Neuronal stem cell (in vitro differentiated cells): ENCODE results near the gene AQP10.

ENCODE experiments used
- DNase-seq: peaks from one replicate; pipeline ENCODE4 v3.0.0-alpha.2; 2013; ENCODE audit warnings: low spot score
- H2AFZ ChIP-seq: one replicate; pipeline ENCODE4 v1.6.1; 2013; ENCODE audit warnings: mild to moderate bottlenecking, low read length, inconsistent platforms
- H2AK5ac ChIP-seq: 2 replicates; pipeline ENCODE4 v1.6.1; 2013; ENCODE audit warnings: low read depth, mild to moderate bottlenecking, inconsistent platforms, low read length, moderate library complexity, mixed read lengths
- H2BK120ac ChIP-seq: 2 replicates; pipeline ENCODE4 v1.6.1; 2013; ENCODE audit warnings: low read depth, mild to moderate bottlenecking, inconsistent platforms, low read length, moderate library complexity, mixed read lengths
- H2BK12ac ChIP-seq: one replicate; pipeline ENCODE4 v1.6.1; 2013; ENCODE audit warnings: low read length, inconsistent platforms
- H2BK15ac ChIP-seq: 2 replicates; pipeline ENCODE4 v1.6.1; 2013; ENCODE audit warnings: mild to moderate bottlenecking, low read length, inconsistent platforms, mixed read lengths
- H2BK5ac ChIP-seq: one replicate; pipeline ENCODE4 v1.6.1; 2013; ENCODE audit warnings: inconsistent platforms, mild to moderate bottlenecking, low read length, moderate library complexity
- H3K14ac ChIP-seq: one replicate; pipeline ENCODE4 v1.6.1; 2013; ENCODE audit warnings: low read length, inconsistent platforms
- H3K18ac ChIP-seq: 2 replicates; pipeline ENCODE4 v1.6.1; 2013; ENCODE audit warnings: low read length, inconsistent platforms
- H3K23ac ChIP-seq: 2 replicates; pipeline ENCODE4 v1.6.1; 2013; ENCODE audit warnings: low read depth, mild to moderate bottlenecking, mixed read lengths, low read length, inconsistent platforms; ENCODE audit not compliant: poor library complexity
- H3K27ac ChIP-seq: replicated peaks from 3 replicates; pipeline ENCODE4 v1.5.1; 2013; ENCODE audit warnings: low read length, inconsistent platforms
- H3K27me3 ChIP-seq, 3 experiments: 2 replicates each; pipeline ENCODE4 v1.6.1; 2013; ENCODE audit warnings: low read length in 3 of 3, mild to moderate bottlenecking in 2 of 3, inconsistent platforms in 1 of 3, low read depth in 1 of 3, mixed read lengths in 1 of 3, moderate library complexity in 1 of 3; ENCODE audit not compliant: control insufficient read depth in 3 of 3, insufficient read depth in 3 of 3
- H3K36me3 ChIP-seq, 2 donors: replicated peaks in 1 of 2; 2 replicates each; pipeline ENCODE4 v1.6.1; 2013; ENCODE audit warnings: low read length in 2 of 2; ENCODE audit not compliant: control insufficient read depth in 2 of 2, insufficient read depth in 2 of 2
- H3K4ac ChIP-seq: 2 replicates; pipeline ENCODE4 v1.6.1; 2013; ENCODE audit warnings: inconsistent platforms, mild to moderate bottlenecking, low read length, moderate library complexity
- H3K4me1 ChIP-seq, 2 donors: 1 replicate in 1 of 2; 2 replicates in 1 of 2; pipeline ENCODE4 v1.6.1; 2013; ENCODE audit warnings: low read length in 2 of 2, low read depth in 1 of 2; ENCODE audit not compliant: control insufficient read depth in 2 of 2, insufficient read depth in 1 of 2
- H3K4me2 ChIP-seq: one replicate; pipeline ENCODE4 v1.6.1; 2013; ENCODE audit warnings: mild to moderate bottlenecking, low read length, inconsistent platforms; ENCODE audit not compliant: insufficient read depth, poor library complexity, severe bottlenecking
- H3K4me3 ChIP-seq, 2 donors: 2 replicates each; pipeline ENCODE4 v1.5.1; 2013; ENCODE audit warnings: low read length in 2 of 2, mild to moderate bottlenecking in 2 of 2, inconsistent platforms in 1 of 2, moderate library complexity in 1 of 2
- H3K79me1 ChIP-seq: one replicate; pipeline ENCODE4 v1.6.1; 2013; ENCODE audit warnings: low read depth, mild to moderate bottlenecking, inconsistent platforms, low read length, moderate library complexity
- H3K9ac ChIP-seq: one replicate; pipeline ENCODE4 v1.6.1; 2013; ENCODE audit warnings: mild to moderate bottlenecking, low read depth, low read length, inconsistent platforms; ENCODE audit not compliant: poor library complexity
- H3K9me3 ChIP-seq, 2 donors: replicated peaks in 1 of 2; 2 replicates each; pipeline versions ENCODE3 to v1.6.1; 2013; ENCODE audit warnings: low read length in 2 of 2, mild to moderate bottlenecking in 2 of 2, inconsistent platforms in 1 of 2, low read depth in 1 of 2, mixed read lengths in 1 of 2, moderate library complexity in 1 of 2; ENCODE audit not compliant: control insufficient read depth in 2 of 2, insufficient read depth in 1 of 2
- H4K8ac ChIP-seq: one replicate; pipeline ENCODE4 v1.6.1; 2013; ENCODE audit warnings: low read depth, mild to moderate bottlenecking, inconsistent platforms, low read length, moderate library complexity
- H4K91ac ChIP-seq: one replicate; pipeline ENCODE4 v1.6.1; 2013; ENCODE audit warnings: low read length, low read depth, mild to moderate bottlenecking, inconsistent platforms; ENCODE audit not compliant: poor library complexity
- WGBS, 2 donors: extraction: QIAGEN DNeasy Blood & Tissue Kit; methylation state at CpG; one replicate each; pipeline ENCODE4 v1.1.7; 2013; ENCODE audit warnings: missing lambda C conversion rate in 2 of 2, mixed read lengths in 1 of 2; ENCODE audit not compliant: insufficient read length in 2 of 2, insufficient replicate concordance in 1 of 2; ENCODE audit errors: extremely low coverage in 2 of 2; 5-methylcytosine and 5-hydroxymethylcytosine counted together

The AQP10 gene

GRCh38 chr1:154350383-154350782 lies 29.5 kb downstream of the AQP10 start:
- Histone ChIP-seq H3K36me3 (peaks cover 32 to 40% of the 10 kb centered on the region in 2 donors), H4K91ac (no peak overlapping the region)

DNA sequence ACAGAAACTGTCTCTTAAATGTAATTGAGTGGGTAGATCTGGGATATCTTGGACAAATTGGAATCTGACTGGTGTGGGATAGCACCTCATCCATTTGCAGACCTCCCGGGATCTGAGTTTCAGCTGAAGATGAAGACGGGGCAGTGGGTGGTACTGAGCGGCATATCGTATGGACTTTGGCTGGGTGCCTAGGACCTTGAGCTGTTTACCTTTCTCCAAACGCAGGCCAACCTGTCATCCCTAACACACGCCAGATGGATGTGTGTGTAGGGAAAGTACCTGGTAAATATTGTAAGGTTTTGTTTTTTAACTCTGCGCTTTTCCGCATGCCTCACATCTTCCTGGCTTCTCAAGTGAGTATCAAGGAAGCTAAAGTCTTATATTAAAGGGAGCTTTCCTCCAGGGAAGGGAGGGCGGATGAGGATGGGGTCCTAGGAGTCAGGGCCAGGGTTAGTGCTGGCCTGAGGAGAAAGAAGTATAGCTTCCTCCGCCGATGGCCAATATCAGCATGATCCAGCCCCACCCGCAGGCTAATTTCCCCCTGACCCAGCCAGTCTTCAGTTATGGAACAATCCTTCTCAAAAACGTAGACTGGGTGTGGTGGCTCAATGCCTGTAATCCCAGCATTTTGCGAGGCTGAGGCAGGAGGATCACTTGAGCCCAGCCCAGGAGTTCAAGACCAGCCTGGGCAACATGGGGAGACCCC lies 30.6 kb downstream of the AQP10 start:
- no peak overlapping the region for H3K18ac ChIP-seq

More at GRCh38 chr1:154350383-154350782, 29.5 kb downstream of the AQP10 start:
- Histone ChIP-seq H3K4me1 (peaks cover 11 to 19% of the 10 kb centered on the region in 2 donors), H3K27ac (no peak overlapping the region), H4K8ac (no peak overlapping the region), H3K9ac (no peak overlapping the region), H2BK12ac (no peak overlapping the region), H3K18ac (no peak overlapping the region), H3K27me3 (peaks cover 0 to 16% (median 0%) of the 10 kb centered on the region in 3 experiments), H2AK5ac (no peak overlapping the region), H3K4me3 (no peak overlapping the region), H3K23ac (no peak overlapping the region), H2AFZ (no peak overlapping the region), H2BK15ac (no peak overlapping the region), H3K9me3 (peaks cover 0 to 2% of the 10 kb centered on the region in 2 donors), H3K4me2 (no peak overlapping the region), H3K4ac (no peak overlapping the region), H3K14ac (no peak overlapping the region), H3K79me1 (no peaks in the 10 kb centered on the region), H2BK5ac (no peak overlapping the region), H2BK120ac (no peak overlapping the region)
- no CpG with 5 or more reads among the region's 4 CpGs for WGBS, 2 donors
- DNase-seq: no peak

DNA sequence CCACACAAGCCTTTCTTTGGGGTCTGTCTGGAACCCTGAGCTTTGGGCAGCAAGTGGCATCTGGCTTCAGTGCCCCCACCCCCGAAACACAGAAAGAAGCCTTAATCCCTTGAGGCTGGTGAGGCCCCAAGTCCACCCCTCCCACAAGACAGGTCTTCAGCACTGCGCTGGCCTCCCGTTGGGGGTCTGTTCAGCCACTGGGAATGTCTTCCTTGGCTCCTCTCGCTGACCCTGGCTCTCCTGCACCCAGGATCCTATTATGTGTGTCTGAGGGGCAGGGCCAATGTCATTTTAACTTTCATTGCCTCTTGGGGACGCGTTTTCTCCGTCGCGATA lies 31.3 kb downstream of the AQP10 start:
- no peak overlapping the region for H2BK12ac ChIP-seq
- H3K4me3 ChIP-seq: peak overlapping the region in 1 of 2 donors; percentile 76
- peak overlapping the region; percentile 93 for H3K4me2 ChIP-seq
- no peak overlapping the region for H4K8ac ChIP-seq
- DNase-seq: no peak
- no peak overlapping the region for H2BK15ac ChIP-seq
- H4K91ac ChIP-seq: no peak overlapping the region
- peak overlapping the region; percentile 51 for H3K18ac ChIP-seq
- H3K27me3 ChIP-seq: peaks cover 0 to 16% (median 0%) of the 10 kb centered on the region in 3 experiments
- peak overlapping the region; percentile 88 for H2AFZ ChIP-seq
- H2AK5ac ChIP-seq: no peak overlapping the region
- H3K14ac ChIP-seq: no peak overlapping the region
- H3K9me3 ChIP-seq: no peaks in the 10 kb centered on the region
- H2BK5ac ChIP-seq: no peak overlapping the region
- no peak overlapping the region for H2BK120ac ChIP-seq
- no peaks in the 10 kb centered on the region for H3K79me1 ChIP-seq
- no peak overlapping the region for H3K9ac ChIP-seq
- H3K23ac ChIP-seq: peak overlapping the region; percentile 23
- H3K4ac ChIP-seq: no peak overlapping the region
- no peak overlapping the region for H3K27ac ChIP-seq
- peaks cover 17 to 23% of the 10 kb centered on the region in 2 donors for H3K36me3 ChIP-seq
- no CpG with 5 or more reads among the region's 9 CpGs for WGBS, 2 donors
- peaks cover 11 to 19% of the 10 kb centered on the region in 2 donors for H3K4me1 ChIP-seq

More for the DNA sequence above, 30.6 kb downstream of the AQP10 start:
- no peaks in the 10 kb centered on the region for H3K79me1 ChIP-seq
- H3K27me3 ChIP-seq: peaks cover 0 to 16% (median 0%) of the 10 kb centered on the region in 3 experiments
- peaks cover 21 to 29% of the 10 kb centered on the region in 2 donors for H3K36me3 ChIP-seq
- no peak for DNase-seq
- H4K91ac ChIP-seq: no peak overlapping the region
- H3K4me3 ChIP-seq: no peak overlapping the region
- peak overlapping the region; percentile 57 for H3K14ac ChIP-seq
- no peak overlapping the region for H2BK5ac ChIP-seq
- no peak overlapping the region for H4K8ac ChIP-seq
- no peak overlapping the region for H3K27ac ChIP-seq
- no peaks in the 10 kb centered on the region for H3K9me3 ChIP-seq
- H2BK15ac ChIP-seq: no peak overlapping the region
- no peak overlapping the region for H3K4ac ChIP-seq
- H2AFZ ChIP-seq: no peak overlapping the region
- H3K9ac ChIP-seq: no peak overlapping the region
- H2BK12ac ChIP-seq: no peak overlapping the region
- no peak overlapping the region for H2BK120ac ChIP-seq
- no CpG with 5 or more reads among the region's 14 CpGs for WGBS, 2 donors
- H2AK5ac ChIP-seq: no peak overlapping the region
- H3K4me1 ChIP-seq: peaks cover 11 to 19% of the 10 kb centered on the region in 2 donors
- H3K4me2 ChIP-seq: no peak overlapping the region
- no peak overlapping the region for H3K23ac ChIP-seq

DNA sequence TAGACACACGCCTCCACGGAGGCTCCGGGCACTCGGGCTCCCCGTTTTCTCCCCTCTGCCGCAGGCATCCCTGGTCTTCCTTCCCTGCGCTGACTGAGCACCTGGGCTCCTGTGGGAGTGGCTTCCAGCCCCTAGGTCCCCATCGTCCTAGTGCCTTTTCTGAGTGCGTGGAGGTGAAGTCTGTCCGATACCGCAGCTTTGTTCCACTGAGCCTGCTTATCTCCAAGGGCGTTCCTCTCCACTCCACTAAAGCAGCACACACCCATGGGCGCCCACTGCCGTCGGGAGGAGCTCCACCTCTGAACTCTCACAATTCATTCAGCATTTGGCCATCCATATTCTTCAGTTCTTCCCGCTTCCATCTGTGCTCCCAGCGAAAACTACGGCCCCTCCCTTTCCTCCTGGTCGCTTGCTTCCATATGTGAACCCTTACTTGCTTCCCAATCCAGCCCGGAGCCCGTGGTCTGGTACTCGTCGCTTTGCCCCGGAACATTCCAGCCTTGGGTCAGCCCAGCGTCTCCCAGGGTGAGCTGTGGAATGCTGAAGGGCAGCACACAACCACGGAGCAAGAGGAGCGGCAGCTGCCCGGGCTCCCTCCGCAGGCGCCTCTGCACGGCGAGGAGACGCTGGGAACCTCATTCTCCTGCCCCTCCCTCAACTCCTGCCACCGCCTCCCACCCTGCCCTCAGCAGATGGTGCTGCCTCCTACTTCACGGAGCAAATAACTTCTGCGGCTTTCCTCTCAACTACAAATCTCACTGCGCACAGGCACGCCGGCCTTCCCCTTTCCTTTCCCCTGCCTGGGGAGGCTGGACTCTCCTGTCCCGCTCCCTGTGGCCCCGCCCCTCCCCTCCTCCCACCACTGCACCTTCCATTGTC lies 31.9 kb downstream of the AQP10 start:
- peak overlapping the region; percentile 88 for H2AFZ ChIP-seq
- H3K14ac ChIP-seq: peak overlapping the region; percentile 42
- peaks cover 11 to 19% of the 10 kb centered on the region in 2 donors for H3K4me1 ChIP-seq
- H3K4ac ChIP-seq: no peak overlapping the region
- no peak overlapping the region for H4K91ac ChIP-seq
- H3K36me3 ChIP-seq: peaks cover 16 to 20% of the 10 kb centered on the region in 2 donors
- H3K18ac ChIP-seq: peak overlapping the region; percentile 49
- no peaks in the 10 kb centered on the region for H3K9me3 ChIP-seq
- H2BK5ac ChIP-seq: no peak overlapping the region
- no peak overlapping the region for H2BK120ac ChIP-seq
- no peak overlapping the region for H3K27ac ChIP-seq
- H2AK5ac ChIP-seq: no peak overlapping the region
- no peak overlapping the region for H4K8ac ChIP-seq
- H3K79me1 ChIP-seq: no peaks in the 10 kb centered on the region
- H3K4me2 ChIP-seq: peak overlapping the region; percentile 93
- peaks cover 0 to 16% (median 0%) of the 10 kb centered on the region in 3 experiments for H3K27me3 ChIP-seq
- peak overlapping the region; percentile 14 for H2BK15ac ChIP-seq
- H3K9ac ChIP-seq: peak overlapping the region; percentile 75
- H2BK12ac ChIP-seq: no peak overlapping the region
- peak; percentile 18 for DNase-seq
- peak overlapping the region; percentile 29 for H3K23ac ChIP-seq
- WGBS, 2 donors: no CpG with 5 or more reads among the region's 41 CpGs
- H3K4me3 ChIP-seq: peak overlapping the region; percentile 20 to 76
